ENCODE measurements around the gene NPDC1. TPM values are rescaled to one million over a fixed set of nuclear protein-coding genes. Genes with fewer than 3 reads are reported as not detected.

The NPDC1 gene
- total RNA-seq, 4 donors from 2014 or later = 58.0 to 972 (median 274) TPM

- Histone ChIP-seq H3K9me3 (no peaks in the 10 kb centered on the region), H3K4me1 (peaks cover 7 to 23% (median 18%) of the 10 kb centered on the region in 4 donors), H3K27me3 (no peaks in the 10 kb centered on the region), H3K36me3 (no peaks in the 10 kb centered on the region), H3K4me3 (no peak overlapping the region), H3K27ac (no peak overlapping the region)
- whole genome bisulfite sequencing, 2 donors (ENCODE audit: low coverage in 1 of 2) = 72% methylated on average over 8 of the region's 8 CpGs; no CpG with 5 or more reads in 1 of the 2 donors
- in situ Hi-C loops (cut with MboI; ENCODE audit: low pct_ligation_motif_present in 1 of 4, low pct_unique_long_range_greater_than_20kb in 1 of 4, low sequenced_read_pairs in 3 of 4) (loop anchor here in 3 of 4 donors (10.0 to 25.0 kb wide), 2 partner anchors 249 to 251 kb away; partner anchors contain the start of genes CCDC183 (in 2 of the 3) and TMEM141 (in 2 of the 3)), intact Hi-C loops (cut with DNase I; ENCODE audit: low total_unique reads) (loop anchor here (2.0 kb wide), 1 partner anchor 249 kb away; no protein-coding TSS in a partner anchor)
- no peak for DNase-seq
- TF ChIP-seq POLR2A (IDR thresholded peaks at IDR 0.05) (no peak), POLR2AphosphoS5 (IDR thresholded peaks at IDR 0.05) (no peak), EP300 (IDR thresholded peaks at IDR 0.05; ENCODE audit: low read depth) (no peak)
- TF ChIP-seq, protein P1, sequence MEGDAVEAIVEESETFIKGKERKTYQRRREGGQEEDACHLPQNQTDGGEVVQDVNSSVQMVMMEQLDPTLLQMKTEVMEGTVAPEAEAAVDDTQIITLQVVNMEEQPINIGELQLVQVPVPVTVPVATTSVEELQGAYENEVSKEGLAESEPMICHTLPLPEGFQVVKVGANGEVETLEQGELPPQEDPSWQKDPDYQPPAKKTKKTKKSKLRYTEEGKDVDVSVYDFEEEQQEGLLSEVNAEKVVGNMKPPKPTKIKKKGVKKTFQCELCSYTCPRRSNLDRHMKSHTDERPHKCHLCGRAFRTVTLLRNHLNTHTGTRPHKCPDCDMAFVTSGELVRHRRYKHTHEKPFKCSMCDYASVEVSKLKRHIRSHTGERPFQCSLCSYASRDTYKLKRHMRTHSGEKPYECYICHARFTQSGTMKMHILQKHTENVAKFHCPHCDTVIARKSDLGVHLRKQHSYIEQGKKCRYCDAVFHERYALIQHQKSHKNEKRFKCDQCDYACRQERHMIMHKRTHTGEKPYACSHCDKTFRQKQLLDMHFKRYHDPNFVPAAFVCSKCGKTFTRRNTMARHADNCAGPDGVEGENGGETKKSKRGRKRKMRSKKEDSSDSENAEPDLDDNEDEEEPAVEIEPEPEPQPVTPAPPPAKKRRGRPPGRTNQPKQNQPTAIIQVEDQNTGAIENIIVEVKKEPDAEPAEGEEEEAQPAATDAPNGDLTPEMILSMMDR (IDR thresholded peaks at IDR 0.05) = no peak
These were observed 10.0 kb downstream of the NPDC1 start for GRCh38 chr9:137035937-137036336.

DNA sequence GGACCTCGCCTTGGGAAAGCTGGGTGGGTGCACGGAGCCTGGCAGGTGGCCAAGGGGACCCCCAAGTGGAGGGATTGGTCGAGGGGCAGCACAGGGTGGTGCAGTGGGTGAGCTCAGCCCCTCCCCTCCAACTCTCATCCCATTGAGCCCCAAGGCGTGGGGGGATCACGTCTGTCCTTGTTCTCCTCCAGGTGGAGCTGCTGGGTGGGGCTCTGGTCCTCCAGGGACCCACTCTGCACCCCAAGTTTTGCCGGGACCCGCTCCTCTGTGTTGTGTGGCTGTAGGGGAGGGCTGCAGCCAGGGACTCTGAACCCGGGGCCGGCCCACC, 10.5 kb downstream of the NPDC1 start:
- DNase-seq = no peak
- Histone ChIP-seq H3K4me3 (no peak overlapping the region), H3K27ac (no peak overlapping the region), H3K9me3 (no peaks in the 10 kb centered on the region), H3K36me3 (no peaks in the 10 kb centered on the region), H3K27me3 (no peaks in the 10 kb centered on the region), H3K4me1 (peaks cover 7 to 26% (median 18%) of the 10 kb centered on the region in 4 donors)
- in situ Hi-C loops (cut with MboI; ENCODE audit: low pct_ligation_motif_present in 1 of 4, low pct_unique_long_range_greater_than_20kb in 1 of 4, low sequenced_read_pairs in 3 of 4) (loop anchor here in 3 of 4 donors (10.0 to 25.0 kb wide), 2 partner anchors 248 to 251 kb away; partner anchors contain the start of genes CCDC183 (in 2 of the 3) and TMEM141 (in 2 of the 3)), intact Hi-C loops (cut with DNase I; ENCODE audit: low total_unique reads) (loop anchor here (2.0 kb wide), 1 partner anchor 249 kb away; no protein-coding TSS in a partner anchor)
- TF ChIP-seq, protein P1 (IDR thresholded peaks at IDR 0.05) = no peak
- TF ChIP-seq EP300 (IDR thresholded peaks at IDR 0.05; ENCODE audit: low read depth) = no peak
- no peak for TF ChIP-seq POLR2AphosphoS5 (IDR thresholded peaks at IDR 0.05)
- TF ChIP-seq POLR2A (IDR thresholded peaks at IDR 0.05) = no peak
- 34% methylated on average over 9 of the region's 9 CpGs; no CpG with 5 or more reads in 1 of the 2 donors for WGBS, 2 donors (ENCODE audit: low coverage in 1 of 2)

GRCh38 chr9:137034709-137035506, 11.1 kb downstream of the NPDC1 start:
- H3K4me3 ChIP-seq = no peak overlapping the region
- H3K9me3 ChIP-seq = no peaks in the 10 kb centered on the region
- in situ Hi-C loops (cut with MboI; ENCODE audit: low pct_ligation_motif_present in 1 of 4, low pct_unique_long_range_greater_than_20kb in 1 of 4, low sequenced_read_pairs in 3 of 4) = loop anchor here in 3 of 4 donors (10.0 to 25.0 kb wide), 2 partner anchors 248 to 250 kb away; partner anchors contain the start of genes CCDC183 (in 2 of the 3) and TMEM141 (in 2 of the 3)
- no peaks in the 10 kb centered on the region for H3K27me3 ChIP-seq
- peak overlapping the region; percentile 27 to 66 (median 34) for H3K27ac ChIP-seq
- TF ChIP-seq, protein P1 (IDR thresholded peaks at IDR 0.05) = peak; percentile 88 to 95 (median 90)
- TF ChIP-seq POLR2AphosphoS5 (IDR thresholded peaks at IDR 0.05) = peak in 1 of 3 donors; percentile 22
- TF ChIP-seq EP300 (IDR thresholded peaks at IDR 0.05; ENCODE audit: low read depth) = no peak
- no peak for TF ChIP-seq POLR2A (IDR thresholded peaks at IDR 0.05)
- H3K4me1 ChIP-seq = peaks cover 7 to 31% (median 19%) of the 10 kb centered on the region in 4 donors
- intact Hi-C loops (cut with DNase I; ENCODE audit: low total_unique reads) = loop anchor here (2.0 to 5.0 kb wide), 2 partner anchors 88 to 248 kb away; partner anchors contain the start of gene C8G
- no peaks in the 10 kb centered on the region for H3K36me3 ChIP-seq
- WGBS, 2 donors (ENCODE audit: low coverage in 1 of 2) = 15% methylated on average over 20 of the region's 24 CpGs; no CpG with 5 or more reads in 1 of the 2 donors
- peak; percentile 85 for DNase-seq
